H1 (cell line): ENCODE data around the gene SH3PXD2A. TPM values are rescaled to one million over a fixed set of nuclear protein-coding genes. Genes with fewer than 3 reads are reported as not detected.

Source experiments
- EZH2 ChIP-seq: fragments of 200-600 bp; sonication (generic); IDR thresholded peaks from 2 replicates; pipeline ENCODE4 v1.7.1; 2012; ENCODE audit warnings: low read depth, mild to moderate bottlenecking, moderate library complexity, low read length, inconsistent platforms; ENCODE audit not compliant: severe bottlenecking
- KDM4A ChIP-seq: IDR thresholded peaks from one replicate; pipeline ENCODE4 v1.7.1; 2012; ENCODE audit warnings: low read depth, mild to moderate bottlenecking, moderate library complexity, low read length, inconsistent platforms; ENCODE audit not compliant: severe bottlenecking
- PHF8 ChIP-seq: fragments of 200-600 bp; sonication (generic); conservative IDR thresholded peaks from 2 replicates; pipeline ENCODE4 v1.7.1; 2012; ENCODE audit warnings: low read depth, mild to moderate bottlenecking, inconsistent platforms, low read length, moderate library complexity
- POLR2A ChIP-seq, 2 experiments: IDR thresholded peaks; 1 replicate in 1 of 2; 2 replicates in 1 of 2; pipeline ENCODE4 v1.6.1; 2011; ENCODE audit warnings: low read depth in 2 of 2, low read length in 2 of 2, mild to moderate bottlenecking in 2 of 2; ENCODE audit errors: control extremely low read depth in 1 of 2
- SIN3A ChIP-seq, 2 experiments: IDR thresholded peaks in 1 of 2; conservative IDR thresholded peaks in 1 of 2; 2 replicates each; pipeline ENCODE4 v1.6.1; 2011 to 2012; ENCODE audit warnings: low read length in 2 of 2, improper control_type of control experiment in 1 of 2, low read depth in 1 of 2, mild to moderate bottlenecking in 1 of 2
- SP4 ChIP-seq: IDR thresholded peaks from 2 replicates; pipeline ENCODE4 v1.6.1; 2012; ENCODE audit warnings: low read length, inconsistent platforms
- TAF7 ChIP-seq: optimal IDR thresholded peaks from 2 replicates; pipeline ENCODE3; 2011; ENCODE audit warnings: low read depth, mild to moderate bottlenecking, inconsistent platforms, low read length, moderate library complexity, borderline replicate concordance
- polyA plus RNA-seq, 7 experiments: library from polyadenylated mRNA; depleted of rRNA in 3 of 7; stranded (reverse) in 5 of 7; unstranded in 2 of 7; fragments of >200 nt in 5 of 7; fragments of 200-250 nt in 2 of 7; gene quantifications; 1 replicate in 5 of 7; 2 replicates in 1 of 7; 4 replicates in 1 of 7; pipeline versions ENCODE4 v1.2.1 to v1.2.3, GENCODE V29; 2011 to 2013; ENCODE audit warnings: missing spikeins in 2 of 7, mixed read lengths in 2 of 7
- total RNA-seq: library from RNA; stranded (reverse); fragmentation: NEBNext Ultra II Directional; extraction: Animal tissue kit (Norgen Biotek cat#: 25700); gene quantifications from 2 replicates; pipeline ENCODE4 v1.2.1, GENCODE V29; 2021

The SH3PXD2A gene
- total and polyA plus RNA-seq, 2 of the 8 experiments (the other 6 are each of a cell fraction or from before 2014, with no cell fraction given) = 5.4 to 16.3 TPM

DNA sequence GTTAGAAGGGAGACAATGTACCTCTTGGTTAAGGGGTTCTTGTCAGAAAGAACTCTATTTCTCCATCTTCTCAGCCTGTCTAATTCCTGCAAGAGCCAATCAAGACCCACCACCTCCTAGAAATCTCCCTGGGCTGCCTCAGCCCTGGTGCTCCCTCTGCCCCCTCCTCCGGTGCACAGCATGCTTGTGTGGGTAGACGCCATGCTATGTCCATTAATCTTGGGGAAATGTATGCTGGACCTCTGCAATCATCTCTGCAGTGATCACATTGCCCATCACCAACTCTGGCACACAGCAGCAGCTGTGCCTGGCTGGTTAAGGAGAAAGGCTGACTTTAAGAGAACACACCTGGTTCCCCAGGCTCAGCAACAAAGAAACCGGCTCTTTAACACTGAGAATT is 37.3 kb downstream of the SH3PXD2A start (continued):
- no peak for TF ChIP-seq TAF7
- TF ChIP-seq SP4 = no peak
- no peak for TF ChIP-seq SIN3A (conservative IDR thresholded peaks at IDR 0.05 in 1 of 2, IDR thresholded peaks at IDR 0.05 in 1 of 2; ENCODE audit: low read depth in 1 of 2, low read length in 2 of 2)
- TF ChIP-seq KDM4A = no peak
- no peak for TF ChIP-seq POLR2A (IDR thresholded peaks at IDR 0.05; ENCODE audit: control extremely low read depth in 1 of 2, low read depth in 2 of 2, low read length in 2 of 2)
- TF ChIP-seq EZH2 = no peak
- TF ChIP-seq PHF8 = no peak
